Stimulated activated CD8-positive, alpha-beta memory T cell treated with anti-CD3 and anti-CD28 coated beads, Interleukin-4, amount 100 ng/mL, for 24 hours (primary cell): ENCODE data around the gene AKR1C8.

ENCODE experiments used
- DNase-seq: peaks from one replicate; pipeline ENCODE4 v3.0.0-alpha.2; 2020; ENCODE audit warnings: low read depth

The AKR1C8 gene

DNA sequence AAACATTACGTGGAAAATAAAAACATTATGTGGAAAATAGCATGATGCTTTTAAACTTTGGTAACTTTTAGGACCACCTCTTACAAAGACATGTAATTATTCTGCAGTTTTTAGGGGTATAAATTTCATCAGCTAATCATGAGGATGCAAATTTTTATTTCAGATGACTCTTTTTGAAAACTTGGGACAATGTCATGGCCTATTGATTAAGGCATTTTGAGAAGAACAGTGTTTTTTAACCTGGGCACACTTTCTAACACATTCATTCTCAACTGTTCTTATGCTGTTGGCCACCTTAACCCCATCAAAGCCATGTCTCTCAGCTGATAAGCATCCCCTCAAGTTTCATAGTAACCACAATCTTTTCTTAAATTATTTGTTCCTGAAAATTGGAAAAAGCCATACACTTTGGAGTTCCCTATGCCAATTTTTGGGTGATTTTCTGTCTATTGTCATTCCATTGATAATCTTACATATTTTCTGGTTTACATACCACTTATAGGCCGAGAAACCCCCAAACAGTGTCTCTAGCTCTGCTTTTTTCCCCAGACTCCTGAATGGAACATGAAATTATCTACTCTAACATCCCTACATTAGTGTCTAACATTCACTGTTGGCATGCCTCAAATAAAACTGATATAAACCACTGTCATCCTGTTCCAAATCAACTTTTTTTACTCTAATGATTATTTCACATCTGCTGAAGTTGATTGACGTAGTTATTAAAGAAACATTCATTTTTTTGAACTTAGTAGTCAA, 76.1 kb downstream of the AKR1C8 start:
- DNase-seq = no peak

GRCh38 chr10:5107860-5108526, 77.0 kb downstream of the AKR1C8 start:
- no peak for DNase-seq

DNA sequence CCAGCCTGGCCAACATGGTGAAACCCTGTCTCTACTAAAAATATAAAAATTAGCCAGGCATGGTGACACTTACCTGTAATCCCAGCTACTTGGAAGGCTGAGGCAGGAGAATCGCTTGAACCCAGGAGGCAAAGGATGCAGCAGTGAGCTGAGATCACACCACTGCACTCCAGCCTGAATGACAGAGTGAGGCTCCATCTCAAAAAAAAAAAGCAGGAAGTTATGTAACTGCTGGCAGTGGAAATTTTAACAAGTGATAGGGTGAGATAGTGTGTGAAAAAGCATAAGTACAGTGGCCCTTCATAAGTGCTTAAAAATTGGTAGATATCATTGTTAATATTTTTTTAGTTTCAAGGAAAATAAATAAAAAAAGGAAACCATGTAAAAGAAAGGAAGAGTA, 78.4 kb downstream of the AKR1C8 start:
- DNase-seq = no peak

DNA sequence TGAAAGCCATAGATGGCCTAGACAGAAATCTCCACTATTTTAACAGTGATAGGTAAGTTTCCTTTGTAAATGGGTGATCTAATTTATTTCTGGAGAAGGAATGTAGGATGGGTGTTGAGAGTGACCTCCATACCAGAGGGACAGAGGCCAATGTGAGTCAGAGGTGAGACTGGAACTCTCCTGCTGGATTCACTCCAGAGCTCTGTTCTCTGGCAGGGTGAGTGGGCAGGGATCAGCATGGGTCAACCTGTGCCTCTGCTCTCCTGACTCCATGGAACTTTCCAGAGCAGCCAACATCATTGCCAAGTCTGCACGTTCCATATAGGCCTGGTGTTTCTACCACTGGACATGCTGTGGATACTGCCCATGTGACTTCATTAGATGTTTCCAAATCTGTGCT, 79.3 kb downstream of the AKR1C8 start:
- DNase-seq = no peak
